H1 (cell line): ENCODE results near the gene CNRIP1. TPM values are rescaled to one million over a fixed set of nuclear protein-coding genes. Genes with fewer than 3 reads are reported as not detected.

Experiments
- CTCF ChIA-PET: fragments of 300-600 bp; sonication (Branson Sonifier 250); formaldehyde crosslinking; loops from one replicate; lab custom pipeline; 2021; ENCODE audit not compliant: partially characterized antibody; lab: Charles Lee
- POLR2A ChIA-PET: fragments of 300-600 bp; sonication (Branson Sonifier 250); formaldehyde crosslinking; loops from one replicate; lab custom pipeline; 2021; ENCODE audit warnings: inconsistent platforms; ENCODE audit not compliant: partially characterized antibody; lab: Charles Lee
- DNase-seq, 2 experiments: peaks; one replicate each; pipeline versions ENCODE4 v3.0.0 to v3.0.0-alpha.2; 2010 to 2022; ENCODE audit warnings: low spot score in 2 of 2, low read depth in 1 of 2, mixed read lengths in 1 of 2
- FAIRE-seq: peaks from 2 replicates; lab custom pipeline; 2011; peaks lifted over from hg19 to GRCh38; lab: Jason Lieb, UNC
- H2AFZ ChIP-seq: 2 replicates; pipeline ENCODE4 v1.8.1; 2012; ENCODE audit warnings: low read length, inconsistent platforms
- H2AK5ac ChIP-seq: 2 replicates; pipeline ENCODE4 v1.6.1; 2013; ENCODE audit warnings: low read depth, low read length
- H2BK120ac ChIP-seq: replicated peaks from 2 replicates; pipeline ENCODE3; 2013; ENCODE audit warnings: low read depth, low read length, inconsistent platforms
- H2BK12ac ChIP-seq: 2 replicates; pipeline ENCODE4 v1.6.1; 2013; ENCODE audit warnings: low read depth, low read length
- H2BK15ac ChIP-seq: 2 replicates; pipeline ENCODE4 v1.6.1; 2013; ENCODE audit warnings: low read length
- H2BK20ac ChIP-seq: 2 replicates; pipeline ENCODE4 v1.6.1; 2013; ENCODE audit warnings: low read length
- H2BK5ac ChIP-seq: 2 replicates; pipeline ENCODE4 v1.6.1; 2013; ENCODE audit warnings: low read depth, low read length
- H3K14ac ChIP-seq: 2 replicates; pipeline ENCODE4 v1.6.1; 2013; ENCODE audit warnings: inconsistent platforms; ENCODE audit not compliant: insufficient read length
- H3K18ac ChIP-seq: 2 replicates; pipeline ENCODE4 v1.6.1; 2013; ENCODE audit warnings: low read length; ENCODE audit errors: extremely low read depth
- H3K23ac ChIP-seq: 2 replicates; pipeline ENCODE4 v1.6.1; 2013; ENCODE audit warnings: inconsistent platforms; ENCODE audit not compliant: insufficient read length
- H3K23me2 ChIP-seq: 2 replicates; pipeline ENCODE4 v1.6.1; 2013; ENCODE audit warnings: low read depth, low read length
- H3K27ac ChIP-seq: 2 replicates; pipeline ENCODE4 v1.6.1; 2011; ENCODE audit warnings: low read depth, low read length, inconsistent platforms
- H3K27me3 ChIP-seq, 4 experiments: replicated peaks in 1 of 4; 1 replicate in 1 of 4; 2 replicates in 3 of 4; pipeline versions ENCODE4 v1.6.1 to v1.8.1; 2011 to 2013; ENCODE audit warnings: low read length in 3 of 4, mild to moderate bottlenecking in 3 of 4, inconsistent platforms in 2 of 4, mixed read lengths in 2 of 4, moderate library complexity in 1 of 4; ENCODE audit not compliant: control insufficient read depth in 3 of 4, insufficient read depth in 3 of 4; ENCODE audit errors: extremely low read depth in 1 of 4
- H3K36me3 ChIP-seq, 4 experiments: 2 replicates each; pipeline versions ENCODE4 v1.6.1 to v1.8.1; 2011 to 2013; ENCODE audit warnings: mild to moderate bottlenecking in 4 of 4, low read length in 3 of 4, moderate library complexity in 2 of 4, control low read depth in 1 of 4, inconsistent platforms in 1 of 4; ENCODE audit not compliant: insufficient read depth in 4 of 4, control insufficient read depth in 2 of 4
- H3K4ac ChIP-seq: replicated peaks from 2 replicates; pipeline ENCODE3; 2013; ENCODE audit warnings: low read length, low read depth, mixed read lengths, inconsistent platforms; ENCODE audit not compliant: insufficient read length
- H3K4me1 ChIP-seq, 4 experiments: replicated peaks in 1 of 4; 1 replicate in 1 of 4; 2 replicates in 3 of 4; pipeline versions ENCODE4 v1.6.1 to v1.8.1; 2011 to 2013; ENCODE audit warnings: low read length in 3 of 4, inconsistent platforms in 2 of 4, mixed read lengths in 1 of 4; ENCODE audit not compliant: insufficient read depth in 4 of 4, control insufficient read depth in 3 of 4
- H3K4me2 ChIP-seq, 2 experiments: 2 replicates each; pipeline versions ENCODE4 v1.6.1 to v1.8.1; 2011 to 2013; ENCODE audit warnings: low read depth in 2 of 2, low read length in 2 of 2, control low read depth in 1 of 2, inconsistent platforms in 1 of 2, mild to moderate bottlenecking in 1 of 2; ENCODE audit not compliant: insufficient read depth in 1 of 2
- H3K4me3 ChIP-seq, 4 experiments: fragments of 200-600, 300-600 bp in 1 of 4; sonication (generic), shearing (Covaris generic), sonication (Bioruptor Twin) in 1 of 4; 2 replicates each; pipeline versions ENCODE4 v1.5.1 to v1.8.1; 2011 to 2016; ENCODE audit warnings: low read length in 4 of 4, low read depth in 3 of 4, control low read depth in 2 of 4, inconsistent platforms in 2 of 4, mild to moderate bottlenecking in 2 of 4, mixed read lengths in 1 of 4, moderate library complexity in 1 of 4; ENCODE audit not compliant: insufficient read depth in 2 of 4; ENCODE audit errors: extremely low read depth in 1 of 4
- H3K56ac ChIP-seq: replicated peaks from 2 replicates; pipeline ENCODE3; 2013; ENCODE audit warnings: low read depth, mild to moderate bottlenecking, mixed read lengths, low read length, inconsistent platforms; ENCODE audit not compliant: insufficient read length
- H3K79me1 ChIP-seq: 2 replicates; pipeline ENCODE4 v1.6.1; 2013; ENCODE audit warnings: low read depth, low read length, control low read depth
- H3K79me2 ChIP-seq, 2 experiments: 2 replicates each; pipeline versions ENCODE4 v1.6.1 to v1.8.1; 2012 to 2013; ENCODE audit warnings: low read length in 2 of 2, mild to moderate bottlenecking in 2 of 2, inconsistent platforms in 1 of 2; ENCODE audit not compliant: insufficient read depth in 2 of 2, control insufficient read depth in 1 of 2
- H3K9ac ChIP-seq, 4 experiments: replicated peaks in 1 of 4; 1 replicate in 1 of 4; 2 replicates in 3 of 4; pipeline versions ENCODE4 v1.6.1 to v1.8.1; 2011 to 2013; ENCODE audit warnings: low read depth in 3 of 4, low read length in 3 of 4, control low read depth in 2 of 4, mild to moderate bottlenecking in 2 of 4, moderate library complexity in 2 of 4, inconsistent platforms in 1 of 4; ENCODE audit errors: extremely low read depth in 1 of 4
- H3K9me3 ChIP-seq, 2 experiments: 2 replicates each; pipeline versions ENCODE4 v1.6.1 to v1.8.1; 2012 to 2013; ENCODE audit warnings: mild to moderate bottlenecking in 2 of 2, moderate library complexity in 2 of 2, control low read depth in 1 of 2, inconsistent platforms in 1 of 2, low read depth in 1 of 2, low read length in 1 of 2, mixed read lengths in 1 of 2; ENCODE audit not compliant: insufficient read depth in 2 of 2
- H4K20me1 ChIP-seq, 2 experiments: replicated peaks in 1 of 2; 2 replicates each; pipeline versions ENCODE3 to v1.8.1; 2011 to 2013; ENCODE audit warnings: inconsistent platforms in 2 of 2, low read length in 2 of 2, mild to moderate bottlenecking in 1 of 2; ENCODE audit not compliant: insufficient read depth in 2 of 2, control insufficient read depth in 1 of 2
- H4K5ac ChIP-seq: 2 replicates; pipeline ENCODE4 v1.6.1; 2013; ENCODE audit warnings: low read length, low read depth, mixed read lengths, inconsistent platforms; ENCODE audit not compliant: insufficient read length
- H4K8ac ChIP-seq: 2 replicates; pipeline ENCODE4 v1.8.0; 2013; ENCODE audit warnings: mild to moderate bottlenecking, moderate library complexity, low read length, inconsistent platforms; ENCODE audit not compliant: insufficient read depth; ENCODE audit errors: extremely low read depth
- H4K91ac ChIP-seq: replicated peaks from 2 replicates; pipeline ENCODE3; 2013; ENCODE audit warnings: low read length, mixed read lengths, inconsistent platforms; ENCODE audit not compliant: insufficient read length
- BCL11A ChIP-seq, 2 experiments: IDR thresholded peaks; one replicate each; pipeline ENCODE4 v1.6.1; 2011; ENCODE audit warnings: low read depth in 2 of 2, low read length in 2 of 2, mild to moderate bottlenecking in 2 of 2
- EGR1 ChIP-seq: IDR thresholded peaks from 2 replicates; pipeline ENCODE4 v1.6.1; 2011; ENCODE audit warnings: low read depth, low read length, borderline replicate concordance
- HDAC6 ChIP-seq: IDR thresholded peaks from one replicate; pipeline ENCODE4 v1.7.1; 2012; ENCODE audit warnings: low read depth, mild to moderate bottlenecking, inconsistent platforms, low read length, moderate library complexity
- JUN ChIP-seq: IDR thresholded peaks from 2 replicates; pipeline ENCODE4 v1.6.1; 2011; ENCODE audit warnings: low read depth, mild to moderate bottlenecking, improper control_type of control experiment, low read length
- RXRA ChIP-seq: IDR thresholded peaks from 2 replicates; pipeline ENCODE4 v1.6.1; 2011; ENCODE audit warnings: low read depth, mild to moderate bottlenecking, low read length, moderate library complexity; ENCODE audit not compliant: insufficient read depth
- SAP30 ChIP-seq: fragments of 300-600 bp; sonication (generic); IDR thresholded peaks from 2 replicates; pipeline ENCODE4 v1.7.1; 2012; ENCODE audit warnings: low read length, moderate library complexity, mild to moderate bottlenecking, inconsistent platforms; ENCODE audit not compliant: insufficient read depth, insufficient replicate concordance
- SP1 ChIP-seq: IDR thresholded peaks from 2 replicates; pipeline ENCODE4 v1.6.1; 2011; ENCODE audit warnings: low read depth, low read length
- TEAD4 ChIP-seq: IDR thresholded peaks from 2 replicates; pipeline ENCODE4 v1.6.1; 2012; ENCODE audit warnings: low read depth, low read length, inconsistent platforms, mixed read lengths
- whole genome bisulfite sequencing, 2 experiments: shearing (Covaris generic) in 1 of 2; methylation state at CpG; one replicate each; pipeline versions ENCODE4 v1.1.6 to v1.1.7; 2013 to 2015; ENCODE audit warnings: low lambda C conversion rate in 2 of 2, mixed read lengths in 2 of 2, inconsistent platforms in 1 of 2, low coverage in 1 of 2, missing lambda C conversion rate in 1 of 2; ENCODE audit not compliant: insufficient replicate concordance in 2 of 2, insufficient coverage in 1 of 2, insufficient read length in 1 of 2; ENCODE audit errors: extremely low coverage in 1 of 2, missing lambda C conversion rate in 1 of 2; 5-methylcytosine and 5-hydroxymethylcytosine counted together
- polyA plus RNA-seq, 7 experiments: library from polyadenylated mRNA; depleted of rRNA in 3 of 7; stranded (reverse) in 5 of 7; unstranded in 2 of 7; fragments of >200 nt in 5 of 7; fragments of 200-250 nt in 2 of 7; gene quantifications; 1 replicate in 5 of 7; 2 replicates in 1 of 7; 4 replicates in 1 of 7; pipeline versions ENCODE4 v1.2.1 to v1.2.3, GENCODE V29; 2011 to 2013; ENCODE audit warnings: missing spikeins in 2 of 7, mixed read lengths in 2 of 7
- total RNA-seq: library from RNA; stranded (reverse); fragmentation: NEBNext Ultra II Directional; extraction: Animal tissue kit (Norgen Biotek cat#: 25700); gene quantifications from 2 replicates; pipeline ENCODE4 v1.2.1, GENCODE V29; 2021

CNRIP1 gene
- total and polyA plus RNA-seq, 2 of the 8 experiments (the other 6 are each of a cell fraction or from before 2014, with no cell fraction given), result 4.6 to 7.0 TPM

- H3K14ac ChIP-seq, result no peak overlapping the region
- H3K23ac ChIP-seq, result no peak overlapping the region
- no peak overlapping the region for H2BK15ac ChIP-seq
- H3K79me2 ChIP-seq, result no peaks in the 10 kb centered on the region
- H3K27ac ChIP-seq, result no peak overlapping the region
- no peak overlapping the region for H3K4me2 ChIP-seq
- CTCF ChIA-PET, result interaction anchor here (0.6 to 1.2 kb wide), 2 partner anchors 89 to 92 kb away, joined by 3 to 4 read pairs; no protein-coding TSS in a partner anchor
- H3K4me1 ChIP-seq, result no peaks in the 10 kb centered on the region; a peak in 1 of 7 replicates
- no peak overlapping the region for H2AFZ ChIP-seq
- no peaks in the 10 kb centered on the region for H3K79me1 ChIP-seq
- H3K18ac ChIP-seq, result no peak overlapping the region
- H2BK12ac ChIP-seq, result no peak overlapping the region
- TF ChIP-seq EGR1 (no peak), BCL11A (IDR thresholded peaks at IDR 0.05; ENCODE audit: low read depth in 2 of 2, low read length in 2 of 2) (no peak), JUN (no peak), SAP30 (no peak), RXRA (no peak), HDAC6 (no peak), TEAD4 (no peak), SP1 (no peak)
- DNase-seq, result no peak
- no peak overlapping the region for H2BK20ac ChIP-seq
- H2AK5ac ChIP-seq, result no peak overlapping the region
- no peaks in the 10 kb centered on the region for H3K27me3 ChIP-seq
- H3K23me2 ChIP-seq, result no peaks in the 10 kb centered on the region
- H3K4ac ChIP-seq, result no peak overlapping the region
- no peak overlapping the region for H2BK120ac ChIP-seq
- no peak overlapping the region for H3K4me3 ChIP-seq
- no peaks in the 10 kb centered on the region for H3K36me3 ChIP-seq
- H3K56ac ChIP-seq, result no peak overlapping the region
- no peak overlapping the region for H2BK5ac ChIP-seq
- H4K5ac ChIP-seq, result no peak overlapping the region
- H4K91ac ChIP-seq, result no peak overlapping the region
- POLR2A ChIA-PET, result no interaction called here
- H4K8ac ChIP-seq, result no peak overlapping the region
- 83% methylated on average over 2 of the region's 2 CpGs; no CpG with 5 or more reads in 1 of the 2 experiments for WGBS, 2 experiments
- FAIRE-seq, result no peak
- H4K20me1 ChIP-seq, result no peaks in the 10 kb centered on the region
- no peaks in the 10 kb centered on the region; a peak in 1 of 4 replicates for H3K9me3 ChIP-seq
- no peak overlapping the region for H3K9ac ChIP-seq
These were observed 33.1 kb upstream of the CNRIP1 start for GRCh38 chr2:68352651-68353391.
